Upper lobe of left lung (tissue), 4 donors: Measurements from ENCODE around the gene SLC26A3.

Source experiments
- CTCF ChIP-seq, 6 experiments: fragments of 450-650 bp in 4 of 6; fragments of 200-600 bp in 2 of 6; sonication (generic) in 2 of 6; IDR thresholded peaks; one replicate each; pipeline ENCODE4 v1.5.1; 2016 to 2019; ENCODE audit warnings: antibody characterized with exemption in 6 of 6
- POLR2A ChIP-seq, 4 donors: fragments of 450-650 bp; IDR thresholded peaks; one replicate each; pipeline ENCODE4 v1.5.1; 2016 to 2017; ENCODE audit warnings: antibody characterized with exemption in 4 of 4, mild to moderate bottlenecking in 2 of 4
- POLR2AphosphoS5 ChIP-seq, 2 donors: sonication (generic); formaldehyde crosslinking; IDR thresholded peaks; one replicate each; pipeline ENCODE4 v1.5.1; 2017; ENCODE audit warnings: antibody characterized with exemption in 2 of 2

DNA sequence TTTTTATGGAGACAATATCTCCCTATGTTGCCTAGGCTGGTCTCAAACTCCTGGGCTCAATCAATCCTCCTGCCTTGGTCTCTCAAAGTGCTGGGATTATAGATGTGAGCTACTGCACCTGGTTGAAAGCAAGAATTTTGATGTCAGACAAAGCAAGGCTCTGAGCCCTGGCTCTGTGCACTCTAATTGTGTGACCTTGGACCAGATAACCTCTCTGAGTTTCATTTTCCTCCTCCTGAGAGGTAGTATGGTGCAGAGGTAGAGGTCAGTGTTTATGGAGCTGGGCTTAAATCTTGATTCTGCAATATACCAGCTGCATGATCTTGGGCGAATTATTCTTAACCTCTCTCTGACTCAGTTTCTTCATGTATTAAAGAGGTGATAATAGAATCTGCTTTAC lies 31.4 kb upstream of the SLC26A3 start:
- TF ChIP-seq CTCF (IDR thresholded peaks at IDR 0.05): no peak
- TF ChIP-seq POLR2AphosphoS5 (IDR thresholded peaks at IDR 0.05): no peak
- no peak for TF ChIP-seq POLR2A (IDR thresholded peaks at IDR 0.05)
